ENCODE data around the gene SERPINA12. TPM values are rescaled to one million over a fixed set of nuclear protein-coding genes. Genes with fewer than 3 reads are reported as not detected.
A peak's percentile ranks its signal among the peaks of the same experiment; 100 is the strongest.
"Not testable (repeated sequence)": the region's sequence is repeated elsewhere in the genome, so short reads cannot be mapped to it uniquely, and the experiment has no call there.

Gene SERPINA12
- total RNA-seq, 2 donors from 2014 or later, result 0.82 to 1.1 TPM

GRCh38 chr14:94485944-94486841 lies 23.1 kb downstream of the SERPINA12 start:
- TF ChIP-seq CTCF (IDR thresholded peaks at IDR 0.05) (peak; percentile 95 to 97 (median 96)), POLR2AphosphoS5 (IDR thresholded peaks at IDR 0.05) (no peak)
- no peak overlapping the region for H3K27ac ChIP-seq
- H3K36me3 ChIP-seq, result no peaks in the 10 kb centered on the region
- DNase-seq (ENCODE audit: low spot score), result peak; percentile 30
- H3K27me3 ChIP-seq (replicated peaks; ENCODE audit: insufficient read depth), result no peaks in the 10 kb centered on the region
- H3K4me3 ChIP-seq, result no peak overlapping the region
- WGBS, result 18% methylated on average over 26 of the region's 26 CpGs
- H3K9me3 ChIP-seq, result no peaks in the 10 kb centered on the region
- H3K4me1 ChIP-seq (replicated peaks), result no peaks in the 10 kb centered on the region
- intact Hi-C loops (cut with DNase I), result no loop called here

GRCh38 chr14:94484481-94484880 lies 24.8 kb downstream of the SERPINA12 start:
- no peak overlapping the region for H3K27ac ChIP-seq
- TF ChIP-seq CTCF (IDR thresholded peaks at IDR 0.05) (no peak), POLR2A (IDR thresholded peaks at IDR 0.05) (no peak), POLR2AphosphoS5 (IDR thresholded peaks at IDR 0.05) (no peak)
- DNase-seq (ENCODE audit: low spot score), result no peak
- intact Hi-C loops (cut with DNase I), result no loop called here
- no peaks in the 10 kb centered on the region for H3K27me3 ChIP-seq (replicated peaks; ENCODE audit: insufficient read depth)
- WGBS, result 80% methylated on average over 5 of the region's 5 CpGs
- no peaks in the 10 kb centered on the region for H3K9me3 ChIP-seq
- no peaks in the 10 kb centered on the region for H3K36me3 ChIP-seq
- no peak overlapping the region for H3K4me3 ChIP-seq
- no peaks in the 10 kb centered on the region for H3K4me1 ChIP-seq (replicated peaks)

DNA sequence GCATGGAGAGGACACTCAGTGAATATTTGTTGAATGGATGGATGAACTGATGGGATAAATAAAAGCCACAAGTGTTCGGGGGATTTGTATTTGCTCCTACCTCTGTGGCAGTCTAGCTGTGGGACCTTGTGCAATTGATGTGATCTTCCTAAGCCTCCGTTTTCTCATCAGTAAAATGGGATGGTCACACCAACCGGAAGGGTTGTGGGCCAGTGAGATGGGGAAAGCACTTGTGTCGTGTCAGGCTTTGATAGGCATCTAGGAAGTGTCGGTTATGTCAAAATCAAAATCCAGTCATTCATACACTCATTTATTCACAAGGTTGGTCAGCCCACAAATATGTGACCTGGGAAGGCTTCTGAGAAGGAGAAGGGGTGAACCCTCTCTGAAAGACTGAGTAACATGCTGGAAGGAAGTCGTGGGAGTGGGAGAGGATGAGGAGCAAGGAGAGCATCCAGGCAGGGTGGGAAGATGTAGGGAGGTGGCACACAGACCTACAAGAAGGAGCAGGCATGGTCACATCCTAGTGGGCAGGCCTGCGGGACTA lies 25.5 kb downstream of the SERPINA12 start:
- no peak for DNase-seq (ENCODE audit: low spot score)
- Histone ChIP-seq H3K9me3 (no peaks in the 10 kb centered on the region), H3K27ac (no peak overlapping the region), H3K36me3 (no peaks in the 10 kb centered on the region), H3K27me3 (replicated peaks; ENCODE audit: insufficient read depth) (no peaks in the 10 kb centered on the region), H3K4me1 (replicated peaks) (no peaks in the 10 kb centered on the region), H3K4me3 (no peak overlapping the region)
- TF ChIP-seq POLR2AphosphoS5 (IDR thresholded peaks at IDR 0.05) (no peak), POLR2A (IDR thresholded peaks at IDR 0.05) (no peak), CTCF (IDR thresholded peaks at IDR 0.05) (no peak)
- intact Hi-C loops (cut with DNase I), result no loop called here
- WGBS, result 97% methylated on average over 7 of the region's 7 CpGs

GRCh38 chr14:94483071-94483451 lies 26.2 kb downstream of the SERPINA12 start:
- TF ChIP-seq CTCF (IDR thresholded peaks at IDR 0.05), result no peak
- no peak for TF ChIP-seq POLR2A (IDR thresholded peaks at IDR 0.05)
- no peak for TF ChIP-seq POLR2AphosphoS5 (IDR thresholded peaks at IDR 0.05)
- no peaks in the 10 kb centered on the region for H3K4me1 ChIP-seq (replicated peaks)
- H3K27me3 ChIP-seq (replicated peaks; ENCODE audit: insufficient read depth), result no peaks in the 10 kb centered on the region
- DNase-seq (ENCODE audit: low spot score), result no peak
- 93% methylated on average over 10 of the region's 10 CpGs for WGBS
- no peaks in the 10 kb centered on the region for H3K36me3 ChIP-seq
- H3K9me3 ChIP-seq, result no peaks in the 10 kb centered on the region
- intact Hi-C loops (cut with DNase I), result no loop called here
- H3K27ac ChIP-seq, result no peak overlapping the region
- H3K4me3 ChIP-seq, result no peak overlapping the region

GRCh38 chr14:94482132-94483070 lies 26.9 kb downstream of the SERPINA12 start:
- intact Hi-C loops (cut with DNase I); H3K27me3 ChIP-seq (replicated peaks; ENCODE audit: insufficient read depth); H3K4me1 ChIP-seq (replicated peaks); DNase-seq (ENCODE audit: low spot score); H3K4me3 ChIP-seq; H3K9me3 ChIP-seq; H3K27ac ChIP-seq; H3K36me3 ChIP-seq: not testable (repeated sequence)
- WGBS, result 87% methylated on average over 10 of the region's 10 CpGs
